ENCODE data around the gene SEC14L5.

SEC14L5 gene

DNA sequence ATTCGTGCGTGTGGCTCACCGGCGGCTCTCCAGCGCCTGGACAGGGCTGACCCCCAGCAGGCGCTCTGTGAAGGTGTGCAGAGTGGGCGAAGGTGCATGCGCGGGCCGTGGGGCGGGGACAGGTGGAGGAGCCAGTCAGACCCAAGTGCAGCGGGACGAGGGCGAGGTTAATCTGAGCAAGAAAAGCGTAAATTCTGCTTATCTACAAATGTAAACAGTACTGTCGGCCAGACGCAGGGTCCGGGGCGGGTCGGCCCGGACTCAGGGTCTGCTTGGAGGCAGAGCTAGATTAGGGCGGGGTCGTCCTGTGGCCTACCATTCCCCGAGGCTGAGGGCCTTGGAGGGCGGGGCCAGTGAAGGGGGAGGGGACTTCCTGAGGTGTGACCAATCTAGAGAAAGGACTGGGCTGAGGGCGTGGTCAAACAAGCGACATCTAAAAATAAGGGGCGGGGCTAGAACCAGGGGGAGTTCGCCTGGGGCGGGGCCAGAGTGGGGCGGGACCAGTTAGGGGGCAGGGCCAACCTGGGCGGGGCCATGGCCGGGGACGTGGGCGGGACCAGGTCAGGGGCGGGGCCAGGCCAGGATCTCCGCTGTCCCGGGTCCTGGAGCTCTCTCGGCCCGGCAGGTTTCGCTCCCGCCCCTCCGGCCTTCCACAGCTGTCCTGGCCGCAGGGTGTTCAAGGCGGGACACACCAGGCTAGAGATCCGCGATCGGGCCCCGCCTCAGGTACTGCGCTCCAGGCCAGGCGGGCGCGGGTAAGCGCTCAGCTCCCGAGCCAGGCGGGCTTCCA lies at the start of gene SEC14L5:
TSS of gene SEC14L5 (plus strand) at position 611 of the 790 bp plus-strand sequence. CDS start 994 bp downstream, outside the sequence.
- TF ChIP-seq, protein P1, sequence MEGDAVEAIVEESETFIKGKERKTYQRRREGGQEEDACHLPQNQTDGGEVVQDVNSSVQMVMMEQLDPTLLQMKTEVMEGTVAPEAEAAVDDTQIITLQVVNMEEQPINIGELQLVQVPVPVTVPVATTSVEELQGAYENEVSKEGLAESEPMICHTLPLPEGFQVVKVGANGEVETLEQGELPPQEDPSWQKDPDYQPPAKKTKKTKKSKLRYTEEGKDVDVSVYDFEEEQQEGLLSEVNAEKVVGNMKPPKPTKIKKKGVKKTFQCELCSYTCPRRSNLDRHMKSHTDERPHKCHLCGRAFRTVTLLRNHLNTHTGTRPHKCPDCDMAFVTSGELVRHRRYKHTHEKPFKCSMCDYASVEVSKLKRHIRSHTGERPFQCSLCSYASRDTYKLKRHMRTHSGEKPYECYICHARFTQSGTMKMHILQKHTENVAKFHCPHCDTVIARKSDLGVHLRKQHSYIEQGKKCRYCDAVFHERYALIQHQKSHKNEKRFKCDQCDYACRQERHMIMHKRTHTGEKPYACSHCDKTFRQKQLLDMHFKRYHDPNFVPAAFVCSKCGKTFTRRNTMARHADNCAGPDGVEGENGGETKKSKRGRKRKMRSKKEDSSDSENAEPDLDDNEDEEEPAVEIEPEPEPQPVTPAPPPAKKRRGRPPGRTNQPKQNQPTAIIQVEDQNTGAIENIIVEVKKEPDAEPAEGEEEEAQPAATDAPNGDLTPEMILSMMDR (IDR thresholded peaks at IDR 0.05; ENCODE audit: extremely low read depth, insufficient read depth, missing control alignments), result peak; percentile 17
- DNase-seq (ENCODE audit: low spot score), result peak; percentile 100
- in situ Hi-C loops (cut with MboI; ENCODE audit: low pct_unique_long_range_greater_than_20kb, low sequenced_read_pairs, unreplicated experiment), result no loop called here

- no peak for DNase-seq (ENCODE audit: low spot score)
- TF ChIP-seq, protein P1 (IDR thresholded peaks at IDR 0.05; ENCODE audit: extremely low read depth, insufficient read depth, missing control alignments), result no peak
- in situ Hi-C loops (cut with MboI; ENCODE audit: low pct_unique_long_range_greater_than_20kb, low sequenced_read_pairs, unreplicated experiment), result no loop called here
Measured at GRCh38 chr16:4908854-4909401, 49.2 kb upstream of the SEC14L5 start.

- no peak for DNase-seq (ENCODE audit: low spot score)
- TF ChIP-seq, protein P1 (IDR thresholded peaks at IDR 0.05; ENCODE audit: extremely low read depth, insufficient read depth, missing control alignments), result no peak
- in situ Hi-C loops (cut with MboI; ENCODE audit: low pct_unique_long_range_greater_than_20kb, low sequenced_read_pairs, unreplicated experiment), result no loop called here
Measured at GRCh38 chr16:4909825-4910224, 48.3 kb upstream of the SEC14L5 start.

DNA sequence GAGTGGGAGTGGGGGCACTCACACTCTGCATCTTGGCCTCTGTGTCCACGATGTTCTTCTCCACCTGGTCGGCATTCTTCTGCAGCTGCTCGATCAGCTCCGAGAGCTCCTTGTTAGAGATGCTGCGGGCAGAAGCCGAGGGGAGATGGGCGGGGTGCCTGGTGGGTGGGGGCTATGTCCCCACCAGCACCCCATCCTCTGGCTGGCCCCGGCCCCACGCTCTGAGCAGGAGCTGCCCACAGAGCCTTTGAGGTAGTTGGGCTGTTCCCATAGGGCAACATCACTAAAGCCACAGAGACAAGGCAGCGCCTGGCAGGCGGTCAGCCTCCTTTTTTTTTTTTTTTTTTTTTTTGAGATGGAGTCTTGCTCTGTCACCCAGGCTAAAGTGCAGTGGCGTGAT lies 47.3 kb upstream of the SEC14L5 start:
- TF ChIP-seq, protein P1 (IDR thresholded peaks at IDR 0.05; ENCODE audit: extremely low read depth, insufficient read depth, missing control alignments), result no peak
- in situ Hi-C loops (cut with MboI; ENCODE audit: low pct_unique_long_range_greater_than_20kb, low sequenced_read_pairs, unreplicated experiment), result no loop called here
- DNase-seq (ENCODE audit: low spot score), result no peak

DNA sequence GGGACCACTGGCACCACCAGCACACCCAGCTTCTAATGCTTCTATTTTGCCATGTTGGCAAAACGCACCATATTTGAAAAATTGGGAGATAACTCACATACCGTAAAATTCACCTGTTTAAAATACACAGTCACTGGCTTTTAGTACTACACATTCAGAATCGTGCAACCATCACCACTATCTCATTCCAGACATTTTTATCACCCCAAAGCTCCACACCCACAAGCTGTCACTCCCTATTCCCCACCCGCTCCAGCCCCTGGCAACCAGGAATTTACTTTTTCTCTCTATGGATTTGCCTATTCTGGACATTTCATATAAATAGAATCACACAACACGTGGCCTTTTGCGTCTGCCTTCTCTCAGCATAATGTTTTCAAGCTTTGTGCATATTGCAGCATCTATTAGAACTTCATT lies 46.2 kb upstream of the SEC14L5 start:
- in situ Hi-C loops (cut with MboI; ENCODE audit: low pct_unique_long_range_greater_than_20kb, low sequenced_read_pairs, unreplicated experiment), result no loop called here
- TF ChIP-seq, protein P1 (IDR thresholded peaks at IDR 0.05; ENCODE audit: extremely low read depth, insufficient read depth, missing control alignments), result no peak
- DNase-seq (ENCODE audit: low spot score), result no peak

GRCh38 chr16:4913130-4913773 lies 44.9 kb upstream of the SEC14L5 start:
- DNase-seq (ENCODE audit: low spot score), result no peak
- in situ Hi-C loops (cut with MboI; ENCODE audit: low pct_unique_long_range_greater_than_20kb, low sequenced_read_pairs, unreplicated experiment), result no loop called here
- TF ChIP-seq, protein P1 (IDR thresholded peaks at IDR 0.05; ENCODE audit: extremely low read depth, insufficient read depth, missing control alignments), result no peak
